ENCODE results near the gene CLEC4F. TPM values are rescaled to one million over a fixed set of nuclear protein-coding genes. Genes with fewer than 3 reads are reported as not detected.

Gene CLEC4F
- polyA plus RNA-seq, 1 of the 3 experiments (the other 2 are of a cell fraction) = 0.12 TPM

GRCh38 chr2:70795164-70795995 lies 25.0 kb downstream of the CLEC4F start:
- no peak overlapping the region for H3K4me3 ChIP-seq (ENCODE audit: low read depth in 2 of 2, low read length in 1 of 2)
- no peaks in the 10 kb centered on the region; a peak in 1 of 4 replicates for H3K4me1 ChIP-seq (ENCODE audit: control insufficient read depth in 1 of 2, insufficient read depth in 2 of 2, low read depth in 1 of 2, low read length in 1 of 2)
- H3K27me3 ChIP-seq (ENCODE audit: insufficient read depth) = peaks cover 26% of the 10 kb centered on the region
- no peaks in the 10 kb centered on the region for H4K20me1 ChIP-seq (ENCODE audit: insufficient read depth)
- ChIA-PET CTCF (interaction anchor here (0.7 to 2.3 kb wide), 8 partner anchors 9 to 491 kb away, joined by 3 to 11 read pairs (median 4); no protein-coding TSS in a partner anchor), POLR2A (no interaction called here)
- no peak overlapping the region for H3K4me2 ChIP-seq
- H3K36me3 ChIP-seq (replicated peaks in 1 of 2; ENCODE audit: control insufficient read depth in 1 of 2, insufficient read depth in 2 of 2, low read length in 1 of 2) = no peaks in the 10 kb centered on the region
- no peaks in the 10 kb centered on the region for H3K9me3 ChIP-seq
- H3K27ac ChIP-seq (ENCODE audit: low read depth in 2 of 2, low read length in 1 of 2) = no peak overlapping the region
- no peak for DNase-seq
- TF ChIP-seq CTCF (IDR thresholded peaks at IDR 0.05) (no peak), ZBTB33 (IDR thresholded peaks at IDR 0.05; ENCODE audit: borderline replicate concordance, low read depth) (no peak), EZH2phosphoT487 (IDR thresholded peaks at IDR 0.05; ENCODE audit: borderline replicate concordance, low read depth) (no peak), MXI1 (IDR thresholded peaks at IDR 0.05; ENCODE audit: low read depth, low read length) (no peak), SIN3A (IDR thresholded peaks at IDR 0.05; ENCODE audit: borderline replicate concordance, low read depth, low read length) (no peak), PBX3 (IDR thresholded peaks at IDR 0.05) (no peak), RAD21 (IDR thresholded peaks at IDR 0.05; ENCODE audit: low read length) (no peak), RCOR1 (IDR thresholded peaks at IDR 0.05; ENCODE audit: low read length) (no peak), USF1 (IDR thresholded peaks at IDR 0.05; ENCODE audit: borderline replicate concordance, low read depth) (no peak), TEAD4 (IDR thresholded peaks at IDR 0.05; ENCODE audit: borderline replicate concordance, insufficient read depth) (no peak), IRF3 (IDR thresholded peaks at IDR 0.05; ENCODE audit: low read depth, low read length) (no peak), JUND (IDR thresholded peaks at IDR 0.05) (no peak), NRF1 (IDR thresholded peaks at IDR 0.05; ENCODE audit: low read depth, low read length) (no peak), MEF2A (IDR thresholded peaks at IDR 0.05; ENCODE audit: borderline replicate concordance, low read depth) (no peak)
- no peak overlapping the region for H3K9ac ChIP-seq
- 33% methylated on average over 4 of the region's 4 CpGs for WGBS (ENCODE audit: low lambda C conversion rate)
- no peaks in the 10 kb centered on the region for H3K79me2 ChIP-seq (ENCODE audit: insufficient read depth)
- H3F3A ChIP-seq (replicated peaks; ENCODE audit: insufficient read depth) = no peaks in the 10 kb centered on the region
- no peak overlapping the region for H2AFZ ChIP-seq (ENCODE audit: low read depth)
- no peaks in the 10 kb centered on the region for H3K9me2 ChIP-seq
